SHP77 (cell line): Measurements from ENCODE around the gene CPNE7.

Source experiments
- DNase-seq, 2 experiments: peaks; one replicate each; lab custom pipeline; 2025; lab: John Stamatoyannopoulos, UW

CPNE7 gene

DNA sequence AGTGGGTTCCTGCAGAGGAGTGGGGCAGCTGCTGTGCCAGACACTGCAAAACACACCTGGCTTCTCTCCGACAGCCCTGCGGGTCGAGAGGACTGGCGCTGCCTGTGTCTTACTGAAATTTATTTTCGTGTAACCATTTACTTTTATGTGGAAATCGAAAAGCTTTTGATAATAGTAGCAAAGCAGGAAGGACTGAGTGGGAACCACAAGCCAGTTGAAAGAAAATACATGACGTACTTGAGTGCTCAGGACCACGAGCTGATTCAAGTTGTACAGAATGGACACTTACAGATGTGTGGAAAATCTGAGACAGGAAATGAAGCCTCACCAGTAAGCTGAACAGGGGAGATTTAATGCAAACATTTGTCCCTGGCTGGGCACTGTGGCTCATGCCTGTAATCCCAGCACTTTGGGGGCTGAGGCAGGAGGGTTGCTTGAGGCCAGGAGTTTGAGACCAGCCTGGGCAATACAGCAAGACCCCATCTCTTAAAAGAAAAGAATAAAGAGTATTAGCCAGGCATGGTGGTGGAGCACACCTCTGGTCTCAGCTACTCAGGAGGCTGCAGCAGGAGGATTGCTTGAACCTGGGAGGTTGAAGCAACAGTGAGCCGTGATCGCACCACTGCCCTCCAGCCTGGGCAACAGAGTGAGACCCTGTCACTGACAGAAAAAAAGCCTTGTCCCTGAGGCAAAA, 26.4 kb upstream of the CPNE7 start:
- no peak for DNase-seq

- no peak for DNase-seq
Observed at GRCh38 chr16:89550421-89551007, 25.0 kb upstream of the CPNE7 start.

DNA sequence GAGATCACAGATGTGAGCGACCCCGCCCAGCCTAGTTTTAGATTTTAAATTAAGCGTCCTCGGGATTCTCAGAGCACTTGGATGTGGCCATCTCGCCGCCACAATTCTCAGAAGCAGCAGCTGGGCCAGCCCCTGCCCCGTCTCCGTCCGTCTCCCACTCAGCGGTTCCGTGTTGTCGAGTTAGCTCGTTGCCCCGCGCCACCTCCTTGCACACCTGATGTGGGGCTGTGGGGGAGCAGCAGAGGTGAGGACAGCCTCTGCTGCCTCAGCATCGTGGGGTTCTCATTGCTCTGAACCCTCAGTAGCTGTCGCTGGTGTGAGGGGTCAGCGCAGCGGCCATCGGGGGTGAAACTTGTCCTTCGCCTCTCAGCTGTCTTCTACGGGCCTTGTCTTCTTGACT, 23.2 kb upstream of the CPNE7 start:
- no peak for DNase-seq

- no peak for DNase-seq
Observed at GRCh38 chr16:89552913-89553312, 22.6 kb upstream of the CPNE7 start.

- no peak for DNase-seq
Observed at GRCh38 chr16:89553733-89554132, 21.8 kb upstream of the CPNE7 start.

DNA sequence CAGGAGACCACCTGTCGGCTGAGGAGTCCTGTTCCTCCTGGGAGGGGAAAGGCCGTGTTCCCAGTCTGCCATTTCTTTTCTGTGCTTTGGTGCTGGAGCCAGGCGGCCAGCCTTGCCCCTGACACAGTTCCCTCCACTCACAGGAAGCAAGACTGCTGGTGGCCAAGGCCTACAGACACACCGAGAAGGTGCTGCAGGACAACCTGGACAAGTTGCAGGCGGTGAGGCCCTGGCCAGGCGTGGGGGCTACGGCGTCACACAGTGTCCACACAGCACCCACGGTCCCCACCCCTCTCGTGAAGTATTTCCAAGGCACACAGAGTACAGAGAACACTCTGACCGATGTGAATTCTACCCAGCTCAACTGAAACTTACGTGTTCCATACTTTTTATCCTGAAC, 21.2 kb upstream of the CPNE7 start:
- DNase-seq = no peak

DNA sequence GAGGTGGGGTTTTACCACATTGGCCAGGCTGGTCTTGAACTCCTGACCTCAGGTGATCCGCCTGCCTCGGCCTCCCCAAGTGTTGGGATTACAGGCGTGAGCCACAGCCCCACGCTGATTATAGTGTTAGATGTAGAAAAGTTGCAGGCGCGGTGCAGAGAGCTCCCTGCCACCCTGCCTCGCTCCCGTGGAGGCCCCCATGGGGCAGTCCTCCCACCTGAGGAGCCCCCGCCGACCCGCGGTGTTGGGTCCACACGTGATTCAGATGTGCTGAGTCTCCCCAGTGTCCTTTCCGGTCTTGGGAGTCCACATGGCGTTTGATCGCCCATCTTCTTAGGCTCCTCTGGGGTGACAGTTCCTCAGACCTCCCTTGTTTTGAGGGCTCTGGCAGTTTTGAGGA, 20.3 kb upstream of the CPNE7 start:
- DNase-seq = no peak

GRCh38 chr16:89555780-89556179, 19.8 kb upstream of the CPNE7 start:
- no peak for DNase-seq

DNA sequence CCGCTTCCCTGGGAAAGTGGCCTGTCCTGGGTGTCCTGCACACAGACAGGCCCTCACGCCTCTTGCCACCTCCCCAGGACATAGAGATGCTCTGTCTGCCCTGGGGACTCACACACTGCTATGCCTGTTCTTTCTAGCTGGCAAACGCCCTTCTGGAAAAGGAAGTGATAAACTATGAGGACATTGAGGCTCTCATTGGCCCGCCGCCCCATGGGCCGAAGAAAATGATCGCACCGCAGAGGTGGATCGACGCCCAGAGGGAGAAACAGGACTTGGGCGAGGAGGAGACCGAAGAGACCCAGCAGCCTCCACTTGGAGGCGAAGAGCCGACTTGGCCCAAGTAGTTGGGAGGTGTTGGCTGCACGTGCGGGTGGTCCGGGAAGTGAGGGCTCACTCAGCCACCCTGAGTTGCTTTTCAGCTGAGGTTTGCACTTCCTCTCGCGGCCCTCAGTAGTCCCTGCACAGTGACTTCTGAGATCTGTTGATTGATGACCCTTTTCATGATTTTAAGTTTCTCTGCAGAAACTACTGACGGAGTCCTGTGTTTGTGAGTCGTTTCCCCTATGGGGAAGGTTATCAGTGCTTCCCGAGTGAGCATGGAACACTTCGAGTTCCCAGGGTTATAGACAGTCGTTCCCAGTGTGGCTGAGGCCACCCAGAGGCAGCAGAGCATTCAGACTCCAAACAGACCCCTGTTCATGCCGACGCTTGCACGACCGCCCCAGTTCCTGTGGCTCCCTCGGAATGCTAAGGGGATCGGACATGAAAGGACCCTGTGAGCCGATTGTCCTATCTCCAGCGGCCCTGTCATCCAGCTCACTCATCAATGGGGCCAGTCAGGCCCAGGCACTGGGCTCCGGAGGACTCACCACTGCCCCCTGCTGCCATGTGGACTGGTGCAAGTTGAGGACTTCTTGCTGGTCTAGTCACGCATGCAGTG, 18.5 kb upstream of the CPNE7 start:
- peak; percentile 80 to 84 for DNase-seq

GRCh38 chr16:89557690-89558490, 17.7 kb upstream of the CPNE7 start:
- no peak for DNase-seq

DNA sequence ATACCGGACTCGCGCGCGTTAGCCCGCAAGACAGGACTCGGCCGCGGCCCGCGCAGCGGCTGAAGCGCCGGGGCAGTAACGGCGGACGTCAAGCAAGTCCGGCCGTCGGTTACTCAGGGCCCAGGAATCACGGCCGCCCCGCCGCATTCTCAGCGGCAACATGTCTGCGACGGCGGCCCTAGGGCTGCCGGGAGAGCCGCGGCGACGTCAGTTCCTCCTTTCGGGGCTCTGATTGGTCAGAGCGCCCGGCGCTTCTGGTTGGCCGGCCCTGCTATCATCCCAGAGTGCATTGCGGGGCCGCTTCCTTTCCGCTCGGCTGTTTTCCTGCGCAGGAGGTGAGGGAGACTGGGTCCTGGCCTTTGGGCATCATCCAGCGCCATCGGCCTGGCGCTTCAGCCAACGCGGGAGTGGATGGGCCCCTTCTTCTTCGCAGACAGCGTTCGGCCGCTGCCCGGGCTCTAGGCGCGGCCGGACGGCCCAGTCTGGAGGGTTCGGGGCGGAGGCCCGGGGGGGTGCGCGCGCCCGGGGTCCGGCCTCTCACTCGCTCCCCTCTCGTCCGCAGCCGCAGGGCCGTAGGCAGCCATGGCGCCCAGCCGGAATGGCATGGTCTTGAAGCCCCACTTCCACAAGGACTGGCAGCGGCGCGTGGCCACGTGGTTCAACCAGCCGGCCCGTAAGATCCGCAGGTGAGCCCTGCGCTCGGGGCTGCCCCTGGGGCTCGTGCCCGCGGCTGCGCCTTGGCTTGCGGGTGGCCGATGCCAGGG, 15.0 kb upstream of the CPNE7 start, which contains the start of gene RPL13:
RPL13 (plus strand) TSS at position 305 of the 764 bp plus-strand sequence; CDS start at position 583, 278 bp downstream.
- DNase-seq = peak; percentile 92 to 97

DNA sequence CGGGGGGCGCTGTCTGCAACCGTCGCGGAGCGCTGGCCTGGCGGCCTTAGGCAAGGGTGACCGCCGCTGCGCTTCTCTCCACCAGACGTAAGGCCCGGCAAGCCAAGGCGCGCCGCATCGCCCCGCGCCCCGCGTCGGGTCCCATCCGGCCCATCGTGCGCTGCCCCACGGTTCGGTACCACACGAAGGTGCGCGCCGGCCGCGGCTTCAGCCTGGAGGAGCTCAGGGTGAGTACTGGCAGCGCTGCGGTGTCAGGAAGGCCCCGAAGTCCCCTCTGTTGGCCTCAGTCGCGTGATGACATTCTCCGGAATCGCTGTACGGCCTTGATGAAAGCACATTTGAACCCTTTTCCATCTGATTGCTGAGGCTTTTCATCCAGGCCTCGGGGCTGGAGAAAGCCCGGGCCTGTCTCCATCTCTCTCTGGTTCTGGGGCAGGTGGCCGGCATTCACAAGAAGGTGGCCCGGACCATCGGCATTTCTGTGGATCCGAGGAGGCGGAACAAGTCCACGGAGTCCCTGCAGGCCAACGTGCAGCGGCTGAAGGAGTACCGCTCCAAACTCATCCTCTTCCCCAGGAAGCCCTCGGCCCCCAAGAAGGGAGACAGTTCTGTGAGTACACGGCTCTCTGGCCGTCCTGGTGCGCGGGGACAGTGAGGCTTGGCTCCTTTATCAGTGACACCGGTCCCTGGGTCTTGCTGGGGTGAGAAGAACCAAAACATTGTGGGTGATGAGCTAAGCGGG, 14.2 kb upstream of the CPNE7 start:
- DNase-seq = no peak

- DNase-seq = no peak
Observed at GRCh38 chr16:89561884-89562599, 13.5 kb upstream of the CPNE7 start.

DNA sequence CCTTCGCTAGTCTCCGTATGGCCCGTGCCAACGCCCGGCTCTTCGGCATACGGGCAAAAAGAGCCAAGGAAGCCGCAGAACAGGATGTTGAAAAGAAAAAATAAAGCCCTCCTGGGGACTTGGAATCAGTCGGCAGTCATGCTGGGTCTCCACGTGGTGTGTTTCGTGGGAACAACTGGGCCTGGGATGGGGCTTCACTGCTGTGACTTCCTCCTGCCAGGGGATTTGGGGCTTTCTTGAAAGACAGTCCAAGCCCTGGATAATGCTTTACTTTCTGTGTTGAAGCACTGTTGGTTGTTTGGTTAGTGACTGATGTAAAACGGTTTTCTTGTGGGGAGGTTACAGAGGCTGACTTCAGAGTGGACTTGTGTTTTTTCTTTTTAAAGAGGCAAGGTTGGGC, 12.6 kb upstream of the CPNE7 start:
- no peak for DNase-seq

- DNase-seq = no peak
Observed at GRCh38 chr16:89563639-89564392, 11.7 kb upstream of the CPNE7 start.

DNA sequence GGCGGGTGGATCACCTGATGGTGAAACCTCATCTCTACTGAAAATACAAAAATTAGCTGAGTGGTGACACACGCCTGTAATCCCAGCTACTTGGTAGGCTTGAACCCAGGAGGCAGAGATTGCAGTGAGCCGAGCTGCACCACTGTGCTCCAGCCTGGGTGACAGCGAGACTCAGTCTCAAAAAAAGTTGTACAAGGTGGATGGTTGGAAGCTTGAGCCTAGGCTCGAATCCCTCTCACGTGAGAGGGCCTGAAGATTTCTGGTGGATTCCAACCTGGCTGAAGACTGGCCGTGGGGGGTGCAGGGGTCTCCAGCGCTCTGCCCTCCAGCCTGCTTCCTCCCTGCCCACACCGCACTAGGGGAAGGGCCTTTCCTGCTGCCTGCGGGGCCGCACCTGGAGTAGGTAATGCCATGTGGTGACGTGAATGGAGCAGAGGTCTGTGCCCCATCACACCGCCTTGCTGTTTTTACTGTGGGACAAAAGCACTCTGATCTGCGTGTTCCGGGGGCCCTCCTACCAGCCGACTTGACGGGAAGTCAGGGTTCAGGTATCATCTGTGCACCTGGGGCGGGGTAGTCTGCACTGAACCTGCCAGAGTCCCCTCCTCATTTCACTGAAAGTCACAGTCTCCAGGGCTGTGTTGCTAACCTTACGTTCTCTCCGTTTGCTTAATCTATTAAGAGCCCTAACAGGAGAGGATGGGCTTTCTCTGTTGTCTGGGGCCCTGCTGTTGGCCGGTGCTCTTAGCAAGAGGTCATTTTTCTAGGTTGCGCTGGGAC, 10.9 kb upstream of the CPNE7 start:
- no peak for DNase-seq

GRCh38 chr16:89565256-89565505, 10.4 kb upstream of the CPNE7 start:
- peak in 1 of 2 experiments; percentile 28 for DNase-seq
